ELF-1 (cell line): ENCODE data around the gene CBY2.
A peak's percentile ranks its signal among the peaks of the same experiment; 100 is the strongest.
"Not testable (repeated sequence)": the region's sequence is repeated elsewhere in the genome, so short reads cannot be mapped to it uniquely, and the experiment has no call there.

Experiments
- DNase-seq: peaks from one replicate; pipeline ENCODE4 v3.0.0-alpha.2; 2016; ENCODE audit warnings: low read depth, low spot score

The CBY2 gene

DNA sequence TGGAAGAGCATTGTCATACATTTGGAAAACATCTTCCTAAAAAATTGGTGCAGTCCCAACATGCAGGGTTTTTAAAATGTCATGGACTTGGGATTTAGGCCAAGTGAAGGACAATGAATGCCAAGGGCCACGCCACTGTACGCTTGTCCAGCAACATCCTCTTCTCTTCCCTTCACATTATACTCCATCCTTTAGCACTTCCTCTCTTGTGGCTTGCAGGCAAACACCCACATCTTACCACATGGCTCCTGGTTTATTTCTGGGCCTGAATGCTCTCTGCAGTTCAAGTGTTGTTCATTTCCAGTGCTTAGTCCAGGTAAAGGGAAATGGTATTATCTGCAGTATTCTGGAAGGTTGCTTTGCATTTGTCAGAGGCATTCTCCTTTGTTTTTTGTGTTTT is 45.0 kb downstream of the CBY2 start:
- DNase-seq, result no peak

- DNase-seq, result peak; percentile 39
These were observed 47.0 kb downstream of the CBY2 start for GRCh38 chr13:45748941-45749759.

DNA sequence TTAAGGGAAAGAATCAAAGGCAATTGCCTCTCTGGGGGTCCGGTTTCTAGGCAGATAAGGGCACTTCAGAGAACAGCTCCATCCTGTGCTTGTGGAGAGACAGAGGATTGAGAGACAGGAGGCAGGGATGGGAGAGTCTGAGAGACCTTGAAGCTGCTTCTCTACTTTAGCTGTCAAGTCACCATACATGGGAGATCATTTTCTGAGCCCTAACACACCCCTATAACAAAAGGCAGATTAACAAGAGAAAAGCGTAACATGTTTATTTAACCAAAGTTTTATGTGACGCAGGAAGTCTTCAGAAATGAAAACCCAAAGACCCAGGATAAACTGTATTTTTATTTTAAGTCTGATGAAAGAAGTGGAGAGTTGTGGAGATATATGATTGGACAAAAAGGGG is 48.4 kb downstream of the CBY2 start:
- no peak for DNase-seq

DNA sequence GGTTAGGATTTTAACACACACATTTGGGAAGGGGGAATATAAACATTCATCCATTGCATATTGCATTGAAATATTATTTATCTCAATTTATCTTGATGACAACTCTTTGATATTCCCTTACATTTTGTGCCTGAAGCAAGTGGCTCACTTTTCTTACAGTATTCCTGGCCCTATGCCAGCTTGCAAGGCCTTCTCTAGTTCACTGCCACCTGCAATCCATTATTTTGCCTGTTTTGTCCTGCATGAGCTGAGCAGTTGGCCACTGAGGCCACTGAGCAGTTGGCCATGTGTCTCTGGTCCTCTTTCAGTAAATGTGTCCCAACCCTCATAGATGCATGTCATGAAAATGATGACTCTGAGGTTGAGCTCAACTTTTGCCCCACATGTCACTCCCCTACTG is 49.8 kb downstream of the CBY2 start:
- no peak for DNase-seq

DNA sequence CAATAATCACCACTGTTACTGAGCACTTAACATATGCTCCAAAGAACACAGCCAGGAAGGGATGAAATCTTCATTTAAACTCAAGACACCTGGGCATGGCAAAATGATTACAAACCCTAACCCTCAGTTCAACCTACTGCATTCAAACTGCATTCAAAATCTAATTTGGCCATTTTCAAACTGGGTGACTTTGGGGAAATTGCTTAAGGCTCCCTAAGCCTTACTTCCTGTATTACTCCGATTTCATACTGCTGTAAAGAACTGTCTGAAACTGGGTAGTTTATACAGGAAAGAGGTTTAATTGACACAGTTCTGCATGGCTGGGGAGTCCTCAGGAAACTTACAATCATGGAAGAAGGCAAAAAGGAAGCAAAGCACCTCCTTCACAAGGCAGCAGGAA is 50.4 kb downstream of the CBY2 start:
- no peak for DNase-seq

GRCh38 chr13:45756498-45756897 is 54.4 kb downstream of the CBY2 start:
- DNase-seq, result not testable (repeated sequence)

GRCh38 chr13:45757589-45757988 is 55.5 kb downstream of the CBY2 start:
- not testable (repeated sequence) for DNase-seq

- no peak for DNase-seq
These were observed 61.3 kb downstream of the CBY2 start for GRCh38 chr13:45763419-45763818.
